Measurements from ENCODE around the gene MBOAT1.
"Not testable (repeated sequence)": the region's sequence is repeated elsewhere in the genome, so short reads cannot be mapped to it uniquely, and the experiment has no call there.

Gene MBOAT1

DNA sequence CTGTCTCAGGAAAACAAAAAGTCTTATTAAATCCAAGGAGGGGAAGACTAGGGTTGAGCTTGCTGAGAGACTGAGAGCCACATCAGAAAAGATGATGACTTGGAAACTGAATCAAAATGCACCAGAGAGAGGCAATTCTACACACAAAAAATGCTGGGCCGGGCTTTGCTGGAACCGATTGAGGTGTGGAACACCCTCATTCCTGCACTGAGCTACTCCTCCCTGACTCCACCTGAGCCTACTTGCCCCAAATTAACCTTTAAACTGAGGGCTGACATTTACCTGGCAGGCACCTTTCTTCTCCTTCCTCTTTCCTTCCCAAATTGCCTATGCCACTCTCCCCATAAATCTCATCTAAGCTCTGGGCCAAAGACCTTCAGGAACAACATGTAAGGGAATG lies 40.8 kb upstream of the MBOAT1 start:
- no peak overlapping the region for H3K4me3 ChIP-seq (ENCODE audit: low read depth, low read length)
- TF ChIP-seq, protein P1, sequence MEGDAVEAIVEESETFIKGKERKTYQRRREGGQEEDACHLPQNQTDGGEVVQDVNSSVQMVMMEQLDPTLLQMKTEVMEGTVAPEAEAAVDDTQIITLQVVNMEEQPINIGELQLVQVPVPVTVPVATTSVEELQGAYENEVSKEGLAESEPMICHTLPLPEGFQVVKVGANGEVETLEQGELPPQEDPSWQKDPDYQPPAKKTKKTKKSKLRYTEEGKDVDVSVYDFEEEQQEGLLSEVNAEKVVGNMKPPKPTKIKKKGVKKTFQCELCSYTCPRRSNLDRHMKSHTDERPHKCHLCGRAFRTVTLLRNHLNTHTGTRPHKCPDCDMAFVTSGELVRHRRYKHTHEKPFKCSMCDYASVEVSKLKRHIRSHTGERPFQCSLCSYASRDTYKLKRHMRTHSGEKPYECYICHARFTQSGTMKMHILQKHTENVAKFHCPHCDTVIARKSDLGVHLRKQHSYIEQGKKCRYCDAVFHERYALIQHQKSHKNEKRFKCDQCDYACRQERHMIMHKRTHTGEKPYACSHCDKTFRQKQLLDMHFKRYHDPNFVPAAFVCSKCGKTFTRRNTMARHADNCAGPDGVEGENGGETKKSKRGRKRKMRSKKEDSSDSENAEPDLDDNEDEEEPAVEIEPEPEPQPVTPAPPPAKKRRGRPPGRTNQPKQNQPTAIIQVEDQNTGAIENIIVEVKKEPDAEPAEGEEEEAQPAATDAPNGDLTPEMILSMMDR (conservative IDR thresholded peaks at IDR 0.05; ENCODE audit: low read depth, low read length), result no peak
- DNase-seq (ENCODE audit: low read depth), result no peak

DNA sequence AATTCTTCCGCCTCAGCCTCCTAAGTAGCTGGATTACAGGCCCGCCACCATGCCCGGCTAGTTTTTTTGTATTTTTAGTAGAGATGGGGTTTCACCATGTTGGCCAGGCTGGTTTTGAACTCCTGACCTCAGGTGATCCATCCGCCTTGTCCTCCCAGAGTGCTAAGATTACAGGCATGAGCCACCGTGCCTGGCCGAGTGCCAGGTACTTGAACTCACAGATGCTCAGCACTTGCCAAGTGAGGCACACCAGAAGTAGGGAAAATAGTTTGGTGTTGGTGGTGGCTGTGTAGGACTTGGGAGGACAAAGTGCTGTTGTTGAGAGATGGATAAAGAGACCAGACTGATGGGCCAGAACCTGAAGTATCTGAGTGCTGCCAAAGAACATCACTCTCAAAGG lies 40.0 kb upstream of the MBOAT1 start:
- TF ChIP-seq, protein P1 (conservative IDR thresholded peaks at IDR 0.05; ENCODE audit: low read depth, low read length), result no peak
- no peak for DNase-seq (ENCODE audit: low read depth)

DNA sequence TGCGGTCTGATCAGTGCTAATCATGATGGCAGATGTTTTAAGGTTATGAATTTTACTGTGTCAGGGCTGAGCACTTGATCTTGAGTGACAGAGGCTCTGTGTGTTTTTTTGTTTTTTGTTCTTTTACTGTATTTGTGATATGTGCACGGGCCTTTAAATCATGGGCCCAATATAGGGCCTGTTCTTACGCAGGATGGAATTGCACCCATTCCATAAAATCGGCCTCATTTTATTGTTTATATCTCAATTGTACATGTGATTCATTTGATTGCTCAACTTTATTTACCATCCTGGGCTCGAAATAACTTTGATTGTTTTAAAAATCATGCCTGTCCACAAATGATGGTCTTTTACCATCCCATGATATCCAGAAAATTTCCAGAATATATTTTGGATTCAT lies 39.3 kb upstream of the MBOAT1 start:
- DNase-seq (ENCODE audit: low read depth), result no peak
- TF ChIP-seq, protein P1 (conservative IDR thresholded peaks at IDR 0.05; ENCODE audit: low read depth, low read length), result no peak
- no peak overlapping the region for H3K4me3 ChIP-seq (ENCODE audit: low read depth, low read length)

More for the DNA sequence above, 40.0 kb upstream of the MBOAT1 start:
- H3K4me3 ChIP-seq (ENCODE audit: low read depth, low read length), result no peak overlapping the region

DNA sequence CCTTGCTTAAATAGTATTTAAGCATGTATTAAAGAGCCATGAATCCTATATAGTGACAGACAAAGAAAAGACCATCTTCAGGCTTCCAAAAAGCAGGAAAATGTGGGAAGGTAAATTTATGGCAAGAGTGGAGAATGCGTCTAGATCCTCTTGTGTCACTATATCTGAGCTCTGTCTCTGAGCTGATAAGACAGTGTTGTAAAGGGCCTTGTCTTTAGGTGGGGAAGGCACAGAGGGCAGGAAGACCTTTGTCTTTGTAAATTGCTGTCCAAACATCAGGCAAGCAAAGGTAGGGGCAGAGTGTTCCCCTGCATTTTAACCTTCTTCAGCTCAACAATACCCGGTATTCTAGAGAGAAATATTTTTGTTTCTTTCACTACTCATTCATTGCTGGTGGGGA lies 33.9 kb upstream of the MBOAT1 start:
- no peak overlapping the region for H3K4me3 ChIP-seq (ENCODE audit: low read depth, low read length)
- TF ChIP-seq, protein P1 (conservative IDR thresholded peaks at IDR 0.05; ENCODE audit: low read depth, low read length), result no peak
- no peak for DNase-seq (ENCODE audit: low read depth)

DNA sequence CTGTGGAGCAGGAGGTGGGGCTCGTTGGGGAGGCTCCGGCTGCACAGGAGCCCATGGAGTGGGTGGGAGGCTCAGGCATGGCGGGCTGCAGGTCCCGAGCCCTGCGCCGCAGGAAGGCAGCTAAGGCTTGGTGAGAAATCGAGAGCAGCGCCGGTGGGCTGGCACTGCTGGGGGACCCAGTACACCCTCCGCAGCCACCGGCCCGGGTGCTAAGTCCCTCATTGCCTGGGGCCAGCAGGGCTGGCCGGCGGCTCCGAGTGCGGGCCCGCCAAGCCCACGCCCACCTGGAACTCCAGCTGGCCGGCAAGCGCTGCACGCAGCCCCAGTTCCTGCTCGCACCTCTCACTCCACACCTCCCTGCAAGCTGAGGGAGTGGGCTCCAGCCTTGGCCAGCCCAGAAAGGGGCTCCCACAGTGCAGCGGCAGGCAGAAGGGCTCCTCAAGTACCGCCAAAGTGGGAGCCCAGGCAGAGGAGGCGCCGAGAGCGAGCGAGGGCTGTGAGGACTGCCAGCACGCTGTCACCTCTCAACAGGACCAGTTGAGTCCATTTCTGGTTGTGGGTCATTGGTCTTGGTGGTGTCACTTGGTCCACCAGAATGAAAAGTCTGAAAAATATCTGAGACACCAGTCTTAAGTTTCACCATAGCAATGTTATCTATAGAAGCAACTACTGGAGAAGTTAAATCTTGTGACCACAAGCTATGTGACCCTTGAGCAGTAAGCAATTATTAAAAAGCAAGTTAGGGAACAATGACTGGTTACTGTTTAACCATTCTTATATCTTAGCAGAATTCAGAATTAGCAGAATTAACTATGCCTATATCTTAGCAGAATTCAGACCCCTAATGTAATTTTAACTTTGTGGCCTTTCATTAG lies 32.8 kb upstream of the MBOAT1 start:
- DNase-seq (ENCODE audit: low read depth), result not testable (repeated sequence)

DNA sequence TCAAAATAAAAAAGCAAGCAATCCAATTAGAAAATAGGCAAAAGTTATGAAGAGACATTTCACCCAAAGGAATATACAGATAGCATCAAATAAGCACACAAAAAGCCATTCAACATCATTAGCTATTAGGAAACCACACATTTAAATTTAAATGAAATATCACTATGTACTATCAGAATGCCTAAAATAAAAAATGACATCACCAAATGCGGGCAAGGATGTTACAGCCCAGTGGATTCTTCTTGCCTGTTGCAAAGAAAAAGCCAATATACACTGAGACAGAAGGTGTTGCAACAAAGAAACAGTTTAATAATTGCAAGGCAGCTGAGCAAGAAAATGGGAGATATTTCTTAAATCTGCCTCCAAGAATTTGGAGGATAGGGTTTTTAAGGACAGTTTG lies 31.0 kb upstream of the MBOAT1 start:
- H3K4me3 ChIP-seq (ENCODE audit: low read depth, low read length), result no peak overlapping the region
- TF ChIP-seq, protein P1 (conservative IDR thresholded peaks at IDR 0.05; ENCODE audit: low read depth, low read length), result no peak
- DNase-seq (ENCODE audit: low read depth), result no peak

More for the DNA sequence above, 32.8 kb upstream of the MBOAT1 start:
- not testable (repeated sequence) for H3K4me3 ChIP-seq (ENCODE audit: low read depth, low read length)

DNA sequence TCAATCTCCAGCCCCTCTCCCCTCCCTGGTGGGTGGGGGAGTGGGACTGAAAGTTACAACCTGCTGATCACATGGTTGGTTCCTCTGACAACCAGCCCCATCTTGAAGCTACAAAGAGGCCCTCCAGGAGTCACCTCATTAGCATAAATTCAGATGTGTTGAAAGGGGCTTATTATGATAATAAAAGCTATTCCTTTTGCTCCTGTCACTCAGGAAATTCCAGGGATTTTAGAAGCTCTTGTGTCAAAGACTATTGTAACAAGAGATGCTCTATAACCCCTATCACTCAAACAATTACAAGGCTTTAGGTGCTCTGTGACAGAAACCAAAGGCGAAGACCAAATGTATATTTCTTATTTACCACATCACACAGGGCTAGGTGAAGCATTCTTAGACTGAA lies 30.1 kb upstream of the MBOAT1 start:
- H3K4me3 ChIP-seq (ENCODE audit: low read depth, low read length), result no peak overlapping the region
- TF ChIP-seq, protein P1 (conservative IDR thresholded peaks at IDR 0.05; ENCODE audit: low read depth, low read length), result no peak
- no peak for DNase-seq (ENCODE audit: low read depth)
